ENCODE data around the gene IQUB.

- TF ChIP-seq CTCF (conservative IDR thresholded peaks at IDR 0.05 in 1 of 2, IDR thresholded peaks at IDR 0.05 in 1 of 2; ENCODE audit: extremely low read depth in 1 of 2, insufficient read depth in 1 of 2, low read depth in 1 of 2, low read length in 2 of 2): no peak
- no peak for TF ChIP-seq EZH2 (IDR thresholded peaks at IDR 0.05; ENCODE audit: borderline replicate concordance, low read length)
Measured at GRCh38 chr7:123485187-123485586, 49.2 kb downstream of the IQUB start.

Data from mammary epithelial cell (primary cell).